BLaER1 treated with 17β-estradiol and CSF1 and Interleukin-3, amounts not matched to agents 10 nM and 100 nM (cell line): ENCODE results near the gene C11orf16.

Experiments
- H3K27ac ChIP-seq, 11 experiments: shearing (Covaris generic); formaldehyde crosslinking; 2 replicates each; pipeline ENCODE4 v1.8.1; 2022
- H3K27me3 ChIP-seq, 11 experiments: shearing (Covaris generic); formaldehyde crosslinking; 2 replicates each; pipeline ENCODE4 v1.8.1; 2022
- H3K36me3 ChIP-seq, 11 experiments: shearing (Covaris generic); formaldehyde crosslinking; 2 replicates each; pipeline ENCODE4 v1.8.1; 2022
- H3K4me1 ChIP-seq, 10 experiments: shearing (Covaris generic); formaldehyde crosslinking; 2 replicates each; pipeline ENCODE4 v1.8.1; 2022
- H3K4me2 ChIP-seq, 11 experiments: shearing (Covaris generic); formaldehyde crosslinking; 2 replicates each; pipeline ENCODE4 v1.8.1; 2022
- H3K4me3 ChIP-seq, 10 experiments: shearing (Covaris generic); formaldehyde crosslinking; 2 replicates each; pipeline ENCODE4 v1.8.1; 2022
- H3K9ac ChIP-seq, 11 experiments: shearing (Covaris generic); formaldehyde crosslinking; 2 replicates each; pipeline ENCODE4 v1.8.1; 2022
- H3K9me3 ChIP-seq, 11 experiments: shearing (Covaris generic); formaldehyde crosslinking; replicated peaks in 1 of 11; 2 replicates each; pipeline ENCODE4 v1.8.1; 2022
- H4K20me1 ChIP-seq, 11 experiments: shearing (Covaris generic); formaldehyde crosslinking; 2 replicates each; pipeline ENCODE4 v1.8.1; 2022
- Cebpa-rat ChIP-seq, 11 experiments: shearing (Covaris generic); IDR thresholded peaks; 2 replicates each; pipeline ENCODE4 v1.8.1; 2022

The C11orf16 gene

GRCh38 chr11:8928205-8928604 lies 4.5 kb downstream of the C11orf16 start:
- H3K9ac ChIP-seq = no peak overlapping the region

GRCh38 chr11:8927233-8927632 lies 5.5 kb downstream of the C11orf16 start:
- Histone ChIP-seq H4K20me1 (peaks cover 0 to 9% (median 0%) of the 10 kb centered on the region in 11 experiments; a peak in 2 of 22 replicates), H3K4me3 (no peak overlapping the region), H3K4me1 (0 out of 20 replicates have a peak, but pooled peaks cover 0 to 4% (median 0%) of the 10 kb centered on the region in 10 experiments), H3K9ac (no peak overlapping the region), H3K4me2 (no peak overlapping the region), H3K27me3 (no peaks in the 10 kb centered on the region), H3K27ac (no peak overlapping the region), H3K9me3 (no peaks in the 10 kb centered on the region), H3K36me3 (peaks cover 21 to 57% (median 33%) of the 10 kb centered on the region in 11 experiments)
- TF ChIP-seq Cebpa-rat (IDR thresholded peaks at IDR 0.05) = no peak

More at GRCh38 chr11:8928205-8928604, 4.5 kb downstream of the C11orf16 start:
- H3K36me3 ChIP-seq = peaks cover 12 to 47% (median 23%) of the 10 kb centered on the region in 11 experiments
- TF ChIP-seq Cebpa-rat (IDR thresholded peaks at IDR 0.05) = no peak
- H3K4me3 ChIP-seq = no peak overlapping the region
- H3K9me3 ChIP-seq = no peaks in the 10 kb centered on the region
- H4K20me1 ChIP-seq = peaks cover 0 to 9% (median 0%) of the 10 kb centered on the region in 11 experiments; a peak in 2 of 22 replicates
- no peak overlapping the region for H3K27ac ChIP-seq
- 0 out of 20 replicates have a peak, but pooled peaks cover 0 to 4% (median 0%) of the 10 kb centered on the region in 10 experiments for H3K4me1 ChIP-seq
- H3K27me3 ChIP-seq = no peaks in the 10 kb centered on the region
- H3K4me2 ChIP-seq = no peak overlapping the region

GRCh38 chr11:8926236-8926635 lies 6.5 kb downstream of the C11orf16 start:
- H3K27ac ChIP-seq = no peak overlapping the region
- TF ChIP-seq Cebpa-rat (IDR thresholded peaks at IDR 0.05) = no peak
- peaks cover 31 to 67% (median 43%) of the 10 kb centered on the region in 11 experiments for H3K36me3 ChIP-seq
- H3K4me1 ChIP-seq = 0 out of 20 replicates have a peak, but pooled peaks cover 0 to 4% (median 0%) of the 10 kb centered on the region in 10 experiments
- H3K9me3 ChIP-seq = no peaks in the 10 kb centered on the region
- peaks cover 0 to 9% (median 0%) of the 10 kb centered on the region in 11 experiments; a peak in 2 of 22 replicates for H4K20me1 ChIP-seq
- H3K4me2 ChIP-seq = no peak overlapping the region
- no peak overlapping the region for H3K4me3 ChIP-seq
- H3K27me3 ChIP-seq = no peaks in the 10 kb centered on the region
- no peak overlapping the region for H3K9ac ChIP-seq

- Histone ChIP-seq H3K4me1 (0 out of 20 replicates have a peak, but pooled peaks cover 0 to 3% (median 0%) of the 10 kb centered on the region in 10 experiments), H3K4me2 (no peak overlapping the region), H3K4me3 (no peak overlapping the region), H3K27ac (no peak overlapping the region), H3K9me3 (no peaks in the 10 kb centered on the region), H3K9ac (no peak overlapping the region), H3K36me3 (peaks cover 36 to 72% (median 48%) of the 10 kb centered on the region in 11 experiments), H3K27me3 (no peaks in the 10 kb centered on the region), H4K20me1 (peaks cover 0 to 9% (median 0%) of the 10 kb centered on the region in 11 experiments; a peak in 2 of 22 replicates)
- no peak for TF ChIP-seq Cebpa-rat (IDR thresholded peaks at IDR 0.05)
Measured at GRCh38 chr11:8925711-8926110, 7.0 kb downstream of the C11orf16 start.

- no peaks in the 10 kb centered on the region for H3K27me3 ChIP-seq
- H4K20me1 ChIP-seq = peaks cover 0 to 13% (median 0%) of the 10 kb centered on the region in 11 experiments; a peak in 2 of 22 replicates
- no peak overlapping the region for H3K4me2 ChIP-seq
- no peak overlapping the region for H3K9ac ChIP-seq
- no peak overlapping the region for H3K27ac ChIP-seq
- peaks cover 67 to 94% (median 78%) of the 10 kb centered on the region in 11 experiments for H3K36me3 ChIP-seq
- H3K9me3 ChIP-seq = no peaks in the 10 kb centered on the region
- no peak overlapping the region for H3K4me3 ChIP-seq
- H3K4me1 ChIP-seq = no peaks in the 10 kb centered on the region
- no peak for TF ChIP-seq Cebpa-rat (IDR thresholded peaks at IDR 0.05)
Measured at GRCh38 chr11:8922691-8923090, 10.1 kb downstream of the C11orf16 start.

GRCh38 chr11:8917157-8917825 lies 15.5 kb downstream of the C11orf16 start:
- H3K4me2 ChIP-seq = no peak overlapping the region
- peaks cover 30 to 35% (median 31%) of the 10 kb centered on the region in 10 experiments for H3K4me1 ChIP-seq
- no peak overlapping the region for H3K9ac ChIP-seq
- H3K27me3 ChIP-seq = no peaks in the 10 kb centered on the region
- no peak for TF ChIP-seq Cebpa-rat (IDR thresholded peaks at IDR 0.05)
- no peak overlapping the region for H3K4me3 ChIP-seq
- no peak overlapping the region for H3K27ac ChIP-seq
- no peaks in the 10 kb centered on the region for H3K9me3 ChIP-seq
- H3K36me3 ChIP-seq = peaks cover 71 to 77% (median 75%) of the 10 kb centered on the region in 11 experiments
- H4K20me1 ChIP-seq = peaks cover 0 to 10% (median 0%) of the 10 kb centered on the region in 11 experiments; a peak in 6 of 22 replicates

GRCh38 chr11:8914661-8915018 lies 18.1 kb downstream of the C11orf16 start:
- H4K20me1 ChIP-seq = peaks cover 0 to 10% (median 0%) of the 10 kb centered on the region in 11 experiments; a peak in 5 of 22 replicates
- H3K4me1 ChIP-seq = peaks cover 38 to 47% (median 42%) of the 10 kb centered on the region in 10 experiments
- TF ChIP-seq Cebpa-rat (IDR thresholded peaks at IDR 0.05) = no peak
- no peaks in the 10 kb centered on the region for H3K9me3 ChIP-seq
- H3K4me3 ChIP-seq = peak overlapping the region in 9 of 10 experiments; percentile 1 to 60 (median 50); a peak in 11 of 20 replicates
- peak overlapping the region in 9 of 11 experiments; percentile 42 to 76 (median 69); a peak in 13 of 22 replicates for H3K9ac ChIP-seq
- H3K36me3 ChIP-seq = peaks cover 44 to 50% (median 48%) of the 10 kb centered on the region in 11 experiments
- H3K27ac ChIP-seq = peak overlapping the region in 6 of 11 experiments; percentile 58 to 81 (median 70); a peak in 9 of 22 replicates
- no peaks in the 10 kb centered on the region for H3K27me3 ChIP-seq
- H3K4me2 ChIP-seq = peak overlapping the region; percentile 78 to 94 (median 83)

- H3K9me3 ChIP-seq = no peaks in the 10 kb centered on the region
- H3K27me3 ChIP-seq = no peaks in the 10 kb centered on the region
- peaks cover 39 to 45% (median 43%) of the 10 kb centered on the region in 11 experiments for H3K36me3 ChIP-seq
- H3K9ac ChIP-seq = peak overlapping the region; percentile 42 to 76 (median 68)
- no peak for TF ChIP-seq Cebpa-rat (IDR thresholded peaks at IDR 0.05)
- peak overlapping the region; percentile 58 to 81 (median 70) for H3K27ac ChIP-seq
- H3K4me1 ChIP-seq = peaks cover 42 to 52% (median 45%) of the 10 kb centered on the region in 10 experiments
- peaks cover 0 to 10% (median 0%) of the 10 kb centered on the region in 11 experiments; a peak in 5 of 22 replicates for H4K20me1 ChIP-seq
- peak overlapping the region; percentile 20 to 60 (median 49); a peak in 18 of 20 replicates for H3K4me3 ChIP-seq
- H3K4me2 ChIP-seq = peak overlapping the region; percentile 78 to 94 (median 83)
Measured at GRCh38 chr11:8913961-8914660, 18.6 kb downstream of the C11orf16 start.
